Activated naive CD8-positive, alpha-beta T cell (primary cell): ENCODE data around the gene ASTN2.

Experiments used
- H3K27ac Mint-ChIP-seq: one replicate; pipeline ENCODE4 v1.8.0; 2021; ENCODE audit warnings: mixed read lengths
- H3K27me3 Mint-ChIP-seq: one replicate; pipeline ENCODE4 v1.8.0; 2021; ENCODE audit warnings: mixed read lengths
- H3K36me3 Mint-ChIP-seq: one replicate; pipeline ENCODE4 v1.8.0; 2021; ENCODE audit warnings: mixed read lengths
- H3K4me1 Mint-ChIP-seq: one replicate; pipeline ENCODE4 v1.8.0; 2021; ENCODE audit warnings: low read depth, mixed read lengths
- H3K4me3 Mint-ChIP-seq: one replicate; pipeline ENCODE4 v1.8.0; 2021; ENCODE audit warnings: mild to moderate bottlenecking, mixed read lengths
- H3K9me3 Mint-ChIP-seq: one replicate; pipeline ENCODE4 v1.8.0; 2021; ENCODE audit warnings: low read depth, mixed read lengths

Gene ASTN2

GRCh38 chr9:116479056-116479544 lies 935.8 kb downstream of the ASTN2 start:
- no peak overlapping the region for H3K27ac Mint-ChIP-seq
- no peaks in the 10 kb centered on the region for H3K4me1 Mint-ChIP-seq
- H3K36me3 Mint-ChIP-seq, result peaks cover 18% of the 10 kb centered on the region
- no peak overlapping the region for H3K4me3 Mint-ChIP-seq
- H3K27me3 Mint-ChIP-seq, result no peaks in the 10 kb centered on the region
- H3K9me3 Mint-ChIP-seq, result no peaks in the 10 kb centered on the region

GRCh38 chr9:116477584-116478141 lies 937.2 kb downstream of the ASTN2 start:
- Mint-ChIP-seq H3K4me3 (no peak overlapping the region), H3K27ac (no peak overlapping the region), H3K9me3 (no peaks in the 10 kb centered on the region)

GRCh38 chr9:116476935-116477381 lies 937.9 kb downstream of the ASTN2 start:
- Mint-ChIP-seq H3K4me3 (no peak overlapping the region), H3K4me1 (no peaks in the 10 kb centered on the region), H3K27ac (no peak overlapping the region), H3K27me3 (no peaks in the 10 kb centered on the region), H3K9me3 (no peaks in the 10 kb centered on the region), H3K36me3 (peaks cover 22% of the 10 kb centered on the region)

More at GRCh38 chr9:116477584-116478141, 937.2 kb downstream of the ASTN2 start:
- no peaks in the 10 kb centered on the region for H3K4me1 Mint-ChIP-seq
- no peaks in the 10 kb centered on the region for H3K27me3 Mint-ChIP-seq
- H3K36me3 Mint-ChIP-seq, result peaks cover 22% of the 10 kb centered on the region

GRCh38 chr9:116476002-116476401 lies 938.9 kb downstream of the ASTN2 start:
- Mint-ChIP-seq H3K9me3 (no peaks in the 10 kb centered on the region), H3K27ac (no peak overlapping the region), H3K27me3 (no peaks in the 10 kb centered on the region), H3K36me3 (peaks cover 23% of the 10 kb centered on the region), H3K4me1 (no peaks in the 10 kb centered on the region), H3K4me3 (no peak overlapping the region)

GRCh38 chr9:116475201-116475600 lies 939.7 kb downstream of the ASTN2 start:
- Mint-ChIP-seq H3K9me3 (no peaks in the 10 kb centered on the region), H3K4me3 (no peak overlapping the region), H3K27me3 (no peaks in the 10 kb centered on the region), H3K4me1 (no peaks in the 10 kb centered on the region), H3K27ac (no peak overlapping the region), H3K36me3 (peaks cover 24% of the 10 kb centered on the region)

- Mint-ChIP-seq H3K4me3 (no peak overlapping the region), H3K27me3 (no peaks in the 10 kb centered on the region), H3K4me1 (no peaks in the 10 kb centered on the region), H3K9me3 (no peaks in the 10 kb centered on the region), H3K36me3 (peaks cover 34% of the 10 kb centered on the region), H3K27ac (no peak overlapping the region)
These were observed 942.8 kb downstream of the ASTN2 start for GRCh38 chr9:116471944-116472506.

GRCh38 chr9:116471093-116471906 lies 943.6 kb downstream of the ASTN2 start:
- H3K27ac Mint-ChIP-seq, result no peak overlapping the region
- peaks cover 31% of the 10 kb centered on the region for H3K36me3 Mint-ChIP-seq
- H3K4me3 Mint-ChIP-seq, result no peak overlapping the region
- no peaks in the 10 kb centered on the region for H3K9me3 Mint-ChIP-seq
- H3K27me3 Mint-ChIP-seq, result no peaks in the 10 kb centered on the region
- H3K4me1 Mint-ChIP-seq, result no peaks in the 10 kb centered on the region

- Mint-ChIP-seq H3K27me3 (no peaks in the 10 kb centered on the region), H3K9me3 (no peaks in the 10 kb centered on the region), H3K27ac (no peak overlapping the region), H3K4me3 (no peak overlapping the region), H3K36me3 (peaks cover 24% of the 10 kb centered on the region), H3K4me1 (no peaks in the 10 kb centered on the region)
These were observed 945.9 kb downstream of the ASTN2 start for GRCh38 chr9:116468793-116469527.

GRCh38 chr9:116468369-116468768 lies 946.5 kb downstream of the ASTN2 start:
- H3K4me3 Mint-ChIP-seq, result no peak overlapping the region
- H3K27ac Mint-ChIP-seq, result no peak overlapping the region
- no peaks in the 10 kb centered on the region for H3K9me3 Mint-ChIP-seq
- H3K27me3 Mint-ChIP-seq, result no peaks in the 10 kb centered on the region
- peaks cover 22% of the 10 kb centered on the region for H3K36me3 Mint-ChIP-seq
- no peaks in the 10 kb centered on the region for H3K4me1 Mint-ChIP-seq

- Mint-ChIP-seq H3K4me3 (no peak overlapping the region), H3K36me3 (peaks cover 17% of the 10 kb centered on the region), H3K4me1 (no peaks in the 10 kb centered on the region), H3K27me3 (no peaks in the 10 kb centered on the region), H3K27ac (no peak overlapping the region), H3K9me3 (no peaks in the 10 kb centered on the region)
These were observed 947.0 kb downstream of the ASTN2 start for GRCh38 chr9:116467740-116468351.

- peaks cover 15% of the 10 kb centered on the region for H3K36me3 Mint-ChIP-seq
- H3K4me1 Mint-ChIP-seq, result no peaks in the 10 kb centered on the region
- no peaks in the 10 kb centered on the region for H3K27me3 Mint-ChIP-seq
- H3K27ac Mint-ChIP-seq, result no peak overlapping the region
- no peaks in the 10 kb centered on the region for H3K9me3 Mint-ChIP-seq
- H3K4me3 Mint-ChIP-seq, result no peak overlapping the region
These were observed 948.3 kb downstream of the ASTN2 start for GRCh38 chr9:116466271-116467235.

GRCh38 chr9:116465576-116466270 lies 949.1 kb downstream of the ASTN2 start:
- Mint-ChIP-seq H3K9me3 (no peaks in the 10 kb centered on the region), H3K27ac (no peak overlapping the region), H3K27me3 (no peaks in the 10 kb centered on the region), H3K36me3 (peaks cover 15% of the 10 kb centered on the region), H3K4me1 (no peaks in the 10 kb centered on the region), H3K4me3 (no peak overlapping the region)

- H3K4me1 Mint-ChIP-seq, result no peaks in the 10 kb centered on the region
These were observed 949.8 kb downstream of the ASTN2 start for GRCh38 chr9:116464987-116465571.

More at GRCh38 chr9:116464987-116465571, 949.8 kb downstream of the ASTN2 start:
- H3K27ac Mint-ChIP-seq, result no peak overlapping the region
- H3K27me3 Mint-ChIP-seq, result no peaks in the 10 kb centered on the region
- no peak overlapping the region for H3K4me3 Mint-ChIP-seq
- H3K9me3 Mint-ChIP-seq, result no peaks in the 10 kb centered on the region
- peaks cover 12% of the 10 kb centered on the region for H3K36me3 Mint-ChIP-seq
